B cell (primary cell): Measurements from ENCODE around the gene TECPR2. TPM values are rescaled to one million over a fixed set of nuclear protein-coding genes. Genes with fewer than 3 reads are reported as not detected.

ENCODE experiments used
- ATAC-seq: fragments of 200-7000 bp; cut with Tn5 transposase; one replicate; pipeline ENCODE4 v1.10.0; 2021; ENCODE audit warnings: low read depth, mild to moderate bottlenecking, moderate number of reproducible peaks, moderate library complexity
- CTCF ChIA-PET: fragments of 350-600 bp; sonication (Branson Sonifier 250); formaldehyde crosslinking; loops from one replicate; lab custom pipeline; 2021; ENCODE audit warnings: antibody characterized with exemption, inconsistent platforms; lab: Charles Lee
- POLR2A ChIA-PET: fragments of 350-600 bp; sonication (Branson Sonifier 250); formaldehyde crosslinking; loops from one replicate; lab custom pipeline; 2021; ENCODE audit warnings: antibody characterized with exemption; lab: Charles Lee
- DNase-seq: peaks from one replicate; pipeline ENCODE4 v3.0.0; 2013
- H2AFZ ChIP-seq: 2 replicates; pipeline ENCODE4 v1.6.1; 2012; ENCODE audit warnings: mild to moderate bottlenecking, low read depth, low read length; ENCODE audit not compliant: insufficient read depth, poor library complexity, severe bottlenecking
- H3K27ac ChIP-seq, 2 donors: 1 replicate in 1 of 2; 2 replicates in 1 of 2; pipeline ENCODE4 v1.5.1; 2012 to 2013; ENCODE audit warnings: low read length in 2 of 2, mild to moderate bottlenecking in 2 of 2, moderate library complexity in 1 of 2
- H3K27me3 ChIP-seq, 4 experiments: fragments of 200-600 bp in 1 of 4; sonication (generic) in 1 of 4; replicated peaks in 1 of 4; 1 replicate in 2 of 4; 2 replicates in 2 of 4; pipeline versions ENCODE4 v1.6.1 to v1.7.0; 2013 to 2016; ENCODE audit warnings: low read length in 3 of 4, mild to moderate bottlenecking in 2 of 4, mixed read lengths in 1 of 4, moderate library complexity in 1 of 4; ENCODE audit not compliant: insufficient read depth in 4 of 4, control insufficient read depth in 3 of 4; ENCODE audit errors: control extremely low read depth in 1 of 4
- H3K36me3 ChIP-seq, 2 experiments: replicated peaks in 1 of 2; 1 replicate in 1 of 2; 2 replicates in 1 of 2; pipeline versions ENCODE4 v1.6.1 to v1.7.1; 2013; ENCODE audit warnings: low read length in 1 of 2; ENCODE audit not compliant: insufficient read depth in 2 of 2, control insufficient read depth in 1 of 2; ENCODE audit errors: control extremely low read depth in 1 of 2, extremely low read depth in 1 of 2
- H3K4me1 ChIP-seq, 2 donors: fragments of 200-600 bp in 1 of 2; sonication (generic) in 1 of 2; 1 replicate in 1 of 2; 2 replicates in 1 of 2; pipeline versions ENCODE4 v1.5.1 to v1.6.1; 2013 to 2017; ENCODE audit warnings: low read length in 2 of 2; ENCODE audit not compliant: control insufficient read depth in 2 of 2, insufficient read depth in 2 of 2
- H3K4me2 ChIP-seq: replicated peaks from 2 replicates; pipeline ENCODE3; 2012; ENCODE audit warnings: mild to moderate bottlenecking, low read depth, low read length; ENCODE audit not compliant: poor library complexity, severe bottlenecking
- H3K4me3 ChIP-seq, 5 experiments: fragments of 200-600 bp in 1 of 5; sonication (generic) in 1 of 5; 1 replicate in 3 of 5; 2 replicates in 2 of 5; pipeline versions ENCODE4 v1.5.1 to v1.7.0; 2011 to 2016; ENCODE audit warnings: low read length in 4 of 5, mild to moderate bottlenecking in 4 of 5, low read depth in 2 of 5, control low read depth in 1 of 5, moderate library complexity in 1 of 5; ENCODE audit not compliant: insufficient read depth in 1 of 5; ENCODE audit errors: control extremely low read depth in 1 of 5, extremely low read depth in 1 of 5
- H3K79me2 ChIP-seq: fragments of 200-600 bp; sonication (generic); one replicate; pipeline ENCODE4 v1.6.0; 2016; ENCODE audit warnings: low read length; ENCODE audit not compliant: control insufficient read depth, insufficient read depth
- H3K9ac ChIP-seq: fragments of 200-600 bp; sonication (generic); 2 replicates; pipeline ENCODE4 v1.6.1; 2017; ENCODE audit warnings: mild to moderate bottlenecking, low read length, moderate library complexity
- H3K9me3 ChIP-seq, 3 donors: one replicate each; pipeline versions ENCODE4 v1.6.1 to v1.7.1; 2013; ENCODE audit warnings: low read length in 2 of 3; ENCODE audit not compliant: control insufficient read depth in 2 of 3, insufficient read depth in 1 of 3; ENCODE audit errors: control extremely low read depth in 1 of 3
- H4K20me1 ChIP-seq: 2 replicates; pipeline ENCODE4 v1.6.0; 2012; ENCODE audit warnings: mild to moderate bottlenecking, low read length; ENCODE audit not compliant: insufficient read depth, control insufficient read depth, poor library complexity, severe bottlenecking
- H3K27ac Mint-ChIP-seq: one replicate; pipeline ENCODE4 v1.8.0; 2021; ENCODE audit warnings: mixed read lengths
- H3K27me3 Mint-ChIP-seq: one replicate; pipeline ENCODE4 v1.8.0; 2021; ENCODE audit warnings: mixed read lengths
- H3K4me1 Mint-ChIP-seq: one replicate; pipeline ENCODE4 v1.8.0; 2021; ENCODE audit warnings: mixed read lengths
- H3K4me3 Mint-ChIP-seq: one replicate; pipeline ENCODE4 v1.8.0; 2021; ENCODE audit warnings: mixed read lengths
- H3K9me3 Mint-ChIP-seq: one replicate; pipeline ENCODE4 v1.8.0; 2022; ENCODE audit warnings: mixed read lengths; ENCODE audit not compliant: insufficient read depth
- EZH2 ChIP-seq: IDR thresholded peaks from 2 replicates; pipeline ENCODE4 v1.6.1; 2012; ENCODE audit warnings: borderline replicate concordance, low read depth, mild to moderate bottlenecking, moderate library complexity, low read length; ENCODE audit not compliant: insufficient read depth, poor library complexity, severe bottlenecking
- WGBS: methylation state at CpG from one replicate; pipeline ENCODE4 v1.1.5; 2013; ENCODE audit warnings: missing lambda C conversion rate; ENCODE audit not compliant: insufficient coverage; 5-methylcytosine and 5-hydroxymethylcytosine counted together
- intact Hi-C: fragments of 100-400 bp; cut with micrococcal nuclease; formaldehyde crosslinking; loops from one replicate; pipeline ENCODE4 v1.10.0; 2022
- polyA plus RNA-seq: library from polyadenylated mRNA; depleted of rRNA; stranded (reverse); fragments of >200 nt; gene quantifications from 2 replicates; pipeline ENCODE4 v1.2.3, GENCODE V29; 2012
- total RNA-seq, 2 donors: library from RNA; stranded (reverse); fragments of 120-200 nt in 1 of 2; gene quantifications; 1 replicate in 1 of 2; 2 replicates in 1 of 2; pipeline versions ENCODE4 v1.2.3 to v1.2.4, GENCODE V29; 2013 to 2022
- TF ChIP-seq, protein P1 (sequence below): fragments of 200-600 bp; IDR thresholded peaks from one replicate; pipeline ENCODE4 v1.8.0; 2022; ENCODE audit warnings: antibody characterized with exemption, mild to moderate bottlenecking

The TECPR2 gene
- total and polyA plus RNA-seq, 2 donors (not counting 1 experiment from before 2014, with no cell fraction given): 4.7 to 10.8 TPM

- ATAC-seq (no peak), DNase-seq (no peak)
- Mint-ChIP-seq H3K4me3 (no peak overlapping the region), H3K27ac (no peak overlapping the region), H3K9me3 (no peaks in the 10 kb centered on the region), H3K27me3 (no peaks in the 10 kb centered on the region), H3K4me1 (no peaks in the 10 kb centered on the region)
- no peaks in the 10 kb centered on the region for H3K4me1 ChIP-seq
- no peaks in the 10 kb centered on the region for H4K20me1 ChIP-seq
- ChIA-PET POLR2A (no interaction called here), CTCF (no interaction called here)
- H3K27ac ChIP-seq: no peak overlapping the region
- H2AFZ ChIP-seq: no peak overlapping the region
- H3K9ac ChIP-seq: no peak overlapping the region
- H3K9me3 ChIP-seq: no peaks in the 10 kb centered on the region
- 72% methylated on average over 10 of the region's 14 CpGs for WGBS
- intact Hi-C loops: no loop called here
- no peaks in the 10 kb centered on the region for H3K79me2 ChIP-seq
- peaks cover 0 to 4% of the 10 kb centered on the region in 2 experiments for H3K36me3 ChIP-seq
- no peak overlapping the region for H3K4me2 ChIP-seq
- no peaks in the 10 kb centered on the region for H3K27me3 ChIP-seq
- no peak overlapping the region for H3K4me3 ChIP-seq
- TF ChIP-seq EZH2: no peak
- TF ChIP-seq, protein P1, sequence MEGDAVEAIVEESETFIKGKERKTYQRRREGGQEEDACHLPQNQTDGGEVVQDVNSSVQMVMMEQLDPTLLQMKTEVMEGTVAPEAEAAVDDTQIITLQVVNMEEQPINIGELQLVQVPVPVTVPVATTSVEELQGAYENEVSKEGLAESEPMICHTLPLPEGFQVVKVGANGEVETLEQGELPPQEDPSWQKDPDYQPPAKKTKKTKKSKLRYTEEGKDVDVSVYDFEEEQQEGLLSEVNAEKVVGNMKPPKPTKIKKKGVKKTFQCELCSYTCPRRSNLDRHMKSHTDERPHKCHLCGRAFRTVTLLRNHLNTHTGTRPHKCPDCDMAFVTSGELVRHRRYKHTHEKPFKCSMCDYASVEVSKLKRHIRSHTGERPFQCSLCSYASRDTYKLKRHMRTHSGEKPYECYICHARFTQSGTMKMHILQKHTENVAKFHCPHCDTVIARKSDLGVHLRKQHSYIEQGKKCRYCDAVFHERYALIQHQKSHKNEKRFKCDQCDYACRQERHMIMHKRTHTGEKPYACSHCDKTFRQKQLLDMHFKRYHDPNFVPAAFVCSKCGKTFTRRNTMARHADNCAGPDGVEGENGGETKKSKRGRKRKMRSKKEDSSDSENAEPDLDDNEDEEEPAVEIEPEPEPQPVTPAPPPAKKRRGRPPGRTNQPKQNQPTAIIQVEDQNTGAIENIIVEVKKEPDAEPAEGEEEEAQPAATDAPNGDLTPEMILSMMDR: no peak
Measured at GRCh38 chr14:102461490-102462338, 99.0 kb downstream of the TECPR2 start.

DNA sequence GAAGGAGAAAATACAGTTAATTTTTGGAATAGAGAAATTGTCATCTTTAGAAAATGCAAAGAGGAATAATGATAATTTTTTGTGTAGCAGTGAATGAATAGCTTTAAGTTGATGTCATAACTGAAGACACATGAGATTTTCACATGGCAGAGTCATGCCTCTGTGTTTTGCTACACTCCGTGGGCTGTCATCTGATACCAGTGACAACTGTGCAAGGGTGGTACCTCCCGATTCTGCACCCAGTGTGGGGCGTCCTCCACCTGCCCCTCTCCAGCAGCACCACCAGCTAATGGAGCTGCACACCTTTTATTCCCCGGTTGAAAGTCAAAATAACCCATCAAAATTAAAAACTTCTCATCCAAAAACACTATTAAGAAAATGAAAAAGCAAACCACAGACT is 99.7 kb downstream of the TECPR2 start:
- CTCF ChIA-PET: no interaction called here
- no peak for DNase-seq
- Mint-ChIP-seq H3K27me3 (no peaks in the 10 kb centered on the region), H3K4me3 (no peak overlapping the region), H3K27ac (no peak overlapping the region), H3K4me1 (no peaks in the 10 kb centered on the region), H3K9me3 (no peaks in the 10 kb centered on the region)
- no peak for ATAC-seq
- Histone ChIP-seq H3K79me2 (no peaks in the 10 kb centered on the region), H3K9me3 (no peaks in the 10 kb centered on the region), H3K9ac (no peak overlapping the region), H3K27me3 (no peaks in the 10 kb centered on the region), H3K4me3 (no peak overlapping the region), H2AFZ (no peak overlapping the region), H3K36me3 (peaks cover 0 to 4% of the 10 kb centered on the region in 2 experiments), H4K20me1 (no peaks in the 10 kb centered on the region), H3K27ac (no peak overlapping the region), H3K4me2 (no peak overlapping the region), H3K4me1 (no peaks in the 10 kb centered on the region)
- TF ChIP-seq, protein P1: no peak
- no peak for TF ChIP-seq EZH2
- POLR2A ChIA-PET: no interaction called here
- intact Hi-C loops: no loop called here
- WGBS: 97% methylated on average over 3 of the region's 4 CpGs
